ENCODE measurements around the gene PCP4.

Gene PCP4

GRCh38 chr21:39847877-39848276 lies 19.4 kb upstream of the PCP4 start:
- Histone ChIP-seq H3K4me2 (ENCODE audit: low read length) (no peak overlapping the region), H3K4ac (ENCODE audit: low read depth, low read length) (no peak overlapping the region), H3K23ac (ENCODE audit: low read length) (no peak overlapping the region), H3K27me3 (ENCODE audit: insufficient read depth, low read length, poor library complexity) (no peaks in the 10 kb centered on the region), H4K8ac (ENCODE audit: low read depth, low read length) (no peak overlapping the region), H3K79me1 (ENCODE audit: low read length) (no peaks in the 10 kb centered on the region), H3K79me2 (ENCODE audit: control insufficient read depth, insufficient read depth, low read length) (no peaks in the 10 kb centered on the region), H3K56ac (ENCODE audit: low read length) (no peak overlapping the region), H3K9ac (ENCODE audit: low read length) (no peak overlapping the region), H3K36me3 (ENCODE audit: control insufficient read depth, insufficient read depth, low read length) (no peaks in the 10 kb centered on the region), H2BK15ac (replicated peaks; ENCODE audit: low read depth) (no peak overlapping the region), H2BK5ac (ENCODE audit: low read length) (no peak overlapping the region), H2AK5ac (ENCODE audit: low read length) (no peak overlapping the region), H4K5ac (ENCODE audit: low read length) (no peak overlapping the region), H2BK120ac (ENCODE audit: low read depth, low read length) (no peak overlapping the region), H3K18ac (ENCODE audit: low read length) (no peak overlapping the region), H3K4me1 (ENCODE audit: control insufficient read depth, low read depth, low read length) (no peaks in the 10 kb centered on the region), H3K27ac (ENCODE audit: low read depth, low read length) (no peak overlapping the region), H3K4me3 (ENCODE audit: low read length) (no peak overlapping the region)
- no CpG with 5 or more reads among the region's 6 CpGs for WGBS (ENCODE audit: extremely low coverage, insufficient coverage, low lambda C conversion rate)
- no peak for DNase-seq

GRCh38 chr21:39849014-39849655 lies 18.1 kb upstream of the PCP4 start:
- Histone ChIP-seq H3K18ac (ENCODE audit: low read length) (no peak overlapping the region), H3K79me1 (ENCODE audit: low read length) (no peaks in the 10 kb centered on the region), H3K4me3 (ENCODE audit: low read length) (no peak overlapping the region), H3K27ac (ENCODE audit: low read depth, low read length) (no peak overlapping the region), H2BK5ac (ENCODE audit: low read length) (no peak overlapping the region), H4K5ac (ENCODE audit: low read length) (no peak overlapping the region), H3K79me2 (ENCODE audit: control insufficient read depth, insufficient read depth, low read length) (no peaks in the 10 kb centered on the region), H3K27me3 (ENCODE audit: insufficient read depth, low read length, poor library complexity) (no peaks in the 10 kb centered on the region), H3K4ac (ENCODE audit: low read depth, low read length) (no peak overlapping the region), H3K9ac (ENCODE audit: low read length) (no peak overlapping the region), H2BK120ac (ENCODE audit: low read depth, low read length) (no peak overlapping the region), H3K4me1 (ENCODE audit: control insufficient read depth, low read depth, low read length) (no peaks in the 10 kb centered on the region), H4K8ac (ENCODE audit: low read depth, low read length) (no peak overlapping the region), H2BK15ac (replicated peaks; ENCODE audit: low read depth) (no peak overlapping the region), H3K4me2 (ENCODE audit: low read length) (no peak overlapping the region), H3K56ac (ENCODE audit: low read length) (no peak overlapping the region), H2AK5ac (ENCODE audit: low read length) (no peak overlapping the region), H3K23ac (ENCODE audit: low read length) (no peak overlapping the region), H3K36me3 (ENCODE audit: control insufficient read depth, insufficient read depth, low read length) (no peaks in the 10 kb centered on the region)
- whole genome bisulfite sequencing (ENCODE audit: extremely low coverage, insufficient coverage, low lambda C conversion rate): no CpG with 5 or more reads among the region's 10 CpGs
- no peak for DNase-seq

GRCh38 chr21:39850333-39850732 lies 16.9 kb upstream of the PCP4 start:
- no peaks in the 10 kb centered on the region for H3K36me3 ChIP-seq (ENCODE audit: control insufficient read depth, insufficient read depth, low read length)
- no peak overlapping the region for H4K8ac ChIP-seq (ENCODE audit: low read depth, low read length)
- no peak overlapping the region for H3K56ac ChIP-seq (ENCODE audit: low read length)
- no peak overlapping the region for H2BK15ac ChIP-seq (replicated peaks; ENCODE audit: low read depth)
- no peaks in the 10 kb centered on the region for H3K79me1 ChIP-seq (ENCODE audit: low read length)
- H3K18ac ChIP-seq (ENCODE audit: low read length): no peak overlapping the region
- H3K27ac ChIP-seq (ENCODE audit: low read depth, low read length): no peak overlapping the region
- no peak overlapping the region for H2BK5ac ChIP-seq (ENCODE audit: low read length)
- H3K4me2 ChIP-seq (ENCODE audit: low read length): no peak overlapping the region
- no peak overlapping the region for H2AK5ac ChIP-seq (ENCODE audit: low read length)
- no peak overlapping the region for H3K9ac ChIP-seq (ENCODE audit: low read length)
- H3K27me3 ChIP-seq (ENCODE audit: insufficient read depth, low read length, poor library complexity): no peaks in the 10 kb centered on the region
- H3K4ac ChIP-seq (ENCODE audit: low read depth, low read length): no peak overlapping the region
- no CpG with 5 or more reads among the region's 2 CpGs for WGBS (ENCODE audit: extremely low coverage, insufficient coverage, low lambda C conversion rate)
- H3K4me1 ChIP-seq (ENCODE audit: control insufficient read depth, low read depth, low read length): no peaks in the 10 kb centered on the region
- no peak overlapping the region for H3K4me3 ChIP-seq (ENCODE audit: low read length)
- H3K23ac ChIP-seq (ENCODE audit: low read length): no peak overlapping the region
- H2BK120ac ChIP-seq (ENCODE audit: low read depth, low read length): no peak overlapping the region
- H4K5ac ChIP-seq (ENCODE audit: low read length): no peak overlapping the region
- H3K79me2 ChIP-seq (ENCODE audit: control insufficient read depth, insufficient read depth, low read length): no peaks in the 10 kb centered on the region
- no peak for DNase-seq

- no peak overlapping the region for H4K5ac ChIP-seq (ENCODE audit: low read length)
- H3K4me3 ChIP-seq (ENCODE audit: low read length): no peak overlapping the region
- no peak overlapping the region for H3K4ac ChIP-seq (ENCODE audit: low read depth, low read length)
- no peak overlapping the region for H2BK5ac ChIP-seq (ENCODE audit: low read length)
- no peak overlapping the region for H3K18ac ChIP-seq (ENCODE audit: low read length)
- H3K79me1 ChIP-seq (ENCODE audit: low read length): no peaks in the 10 kb centered on the region
- H2BK15ac ChIP-seq (replicated peaks; ENCODE audit: low read depth): no peak overlapping the region
- no peak overlapping the region for H4K8ac ChIP-seq (ENCODE audit: low read depth, low read length)
- H3K79me2 ChIP-seq (ENCODE audit: control insufficient read depth, insufficient read depth, low read length): no peaks in the 10 kb centered on the region
- H3K27ac ChIP-seq (ENCODE audit: low read depth, low read length): no peak overlapping the region
- H2AK5ac ChIP-seq (ENCODE audit: low read length): no peak overlapping the region
- no peak overlapping the region for H2BK120ac ChIP-seq (ENCODE audit: low read depth, low read length)
- no peaks in the 10 kb centered on the region for H3K27me3 ChIP-seq (ENCODE audit: insufficient read depth, low read length, poor library complexity)
- no peaks in the 10 kb centered on the region for H3K4me1 ChIP-seq (ENCODE audit: control insufficient read depth, low read depth, low read length)
- H3K4me2 ChIP-seq (ENCODE audit: low read length): no peak overlapping the region
- H3K9ac ChIP-seq (ENCODE audit: low read length): no peak overlapping the region
- H3K56ac ChIP-seq (ENCODE audit: low read length): no peak overlapping the region
- no peak for DNase-seq
- no peak overlapping the region for H3K23ac ChIP-seq (ENCODE audit: low read length)
- H3K36me3 ChIP-seq (ENCODE audit: control insufficient read depth, insufficient read depth, low read length): no peaks in the 10 kb centered on the region
- no CpG with 5 or more reads among the region's 7 CpGs for WGBS (ENCODE audit: extremely low coverage, insufficient coverage, low lambda C conversion rate)
These were observed 16.1 kb upstream of the PCP4 start for GRCh38 chr21:39851002-39851618.

- Histone ChIP-seq H2AK5ac (ENCODE audit: low read length) (no peak overlapping the region), H3K18ac (ENCODE audit: low read length) (no peak overlapping the region), H2BK5ac (ENCODE audit: low read length) (no peak overlapping the region), H3K79me1 (ENCODE audit: low read length) (no peaks in the 10 kb centered on the region), H3K36me3 (ENCODE audit: control insufficient read depth, insufficient read depth, low read length) (no peaks in the 10 kb centered on the region), H3K4me1 (ENCODE audit: control insufficient read depth, low read depth, low read length) (no peaks in the 10 kb centered on the region), H3K27ac (ENCODE audit: low read depth, low read length) (no peak overlapping the region), H3K79me2 (ENCODE audit: control insufficient read depth, insufficient read depth, low read length) (no peaks in the 10 kb centered on the region), H3K4me2 (ENCODE audit: low read length) (no peak overlapping the region), H4K8ac (ENCODE audit: low read depth, low read length) (no peak overlapping the region), H2BK15ac (replicated peaks; ENCODE audit: low read depth) (no peak overlapping the region), H3K9ac (ENCODE audit: low read length) (no peak overlapping the region), H3K23ac (ENCODE audit: low read length) (no peak overlapping the region), H3K4ac (ENCODE audit: low read depth, low read length) (no peak overlapping the region), H4K5ac (ENCODE audit: low read length) (no peak overlapping the region), H2BK120ac (ENCODE audit: low read depth, low read length) (no peak overlapping the region), H3K56ac (ENCODE audit: low read length) (no peak overlapping the region), H3K4me3 (ENCODE audit: low read length) (no peak overlapping the region), H3K27me3 (ENCODE audit: insufficient read depth, low read length, poor library complexity) (no peaks in the 10 kb centered on the region)
- WGBS (ENCODE audit: extremely low coverage, insufficient coverage, low lambda C conversion rate): no CpG with 5 or more reads among the region's 5 CpGs
- DNase-seq: peak; percentile 16
These were observed 15.1 kb upstream of the PCP4 start for GRCh38 chr21:39852021-39852721.

Measured in mesendoderm (in vitro differentiated cells).